NB4 (cell line): ENCODE data around the gene OLR1.

Source experiments
- DNase-seq: peaks from one replicate; pipeline ENCODE4 v3.0.0; 2010; ENCODE audit warnings: low read depth
- H3K4me3 ChIP-seq: one replicate; pipeline ENCODE4 v1.5.1; 2011; ENCODE audit warnings: mild to moderate bottlenecking, low read depth, low read length, moderate library complexity
- CTCF ChIP-seq: IDR thresholded peaks from one replicate; pipeline ENCODE4 v1.5.1; 2012; ENCODE audit warnings: low read depth, low read length
- MAX ChIP-seq: IDR thresholded peaks from 2 replicates; pipeline ENCODE4 v1.6.1; 2011; ENCODE audit warnings: low read depth, low read length
- MYC ChIP-seq: IDR thresholded peaks from 2 replicates; pipeline ENCODE4 v1.6.1; 2011; ENCODE audit warnings: low read depth, low read length
- POLR2A ChIP-seq: IDR thresholded peaks from 2 replicates; pipeline ENCODE4 v1.6.1; 2011; ENCODE audit warnings: mild to moderate bottlenecking; ENCODE audit not compliant: insufficient read length; ENCODE audit errors: extremely low read depth

The OLR1 gene

GRCh38 chr12:10184261-10184843 is 12.4 kb upstream of the OLR1 start:
- DNase-seq = no peak
- H3K4me3 ChIP-seq = no peak overlapping the region
- TF ChIP-seq MAX (no peak), CTCF (no peak), MYC (no peak), POLR2A (no peak)

GRCh38 chr12:10182354-10183049 is 10.6 kb upstream of the OLR1 start:
- DNase-seq = peak; percentile 43
- no peak overlapping the region for H3K4me3 ChIP-seq
- TF ChIP-seq POLR2A (no peak), CTCF (no peak), MAX (no peak), MYC (no peak)

GRCh38 chr12:10179776-10180181 is 7.8 kb upstream of the OLR1 start:
- no peak for DNase-seq
- no peak overlapping the region for H3K4me3 ChIP-seq
- TF ChIP-seq POLR2A (no peak), MYC (no peak), MAX (no peak), CTCF (no peak)

- no peak within 1 kb of the TSS for H3K4me3 ChIP-seq
- no peak for DNase-seq
- TF ChIP-seq MAX (no peak), CTCF (no peak), MYC (no peak)
Observed at GRCh38 chr12:10178821-10179220, 6.9 kb upstream of the OLR1 start, which contains the start of gene TMEM52B. TMEM52B (plus strand) TSS chr12:10179032; CDS start chr12:10179575, 543 bp downstream.

- no peak for DNase-seq
- H3K4me3 ChIP-seq = no peak overlapping the region
- no peak for TF ChIP-seq MYC
- TF ChIP-seq CTCF = no peak
- no peak for TF ChIP-seq MAX
- TF ChIP-seq POLR2A = no peak
Observed at GRCh38 chr12:10175846-10176636, 4.1 kb upstream of the OLR1 start.
